GM10248 (cell line): ENCODE results near the gene LSM3.

Source experiments
- CTCF ChIA-PET: fragments of 300-600 bp; sonication (Branson Sonifier 250); formaldehyde crosslinking; extraction: SDS; loops from one replicate; lab custom pipeline; 2021; ENCODE audit warnings: antibody characterized with exemption; lab: Yijun Ruan, JAX
- POLR2A ChIA-PET: fragments of 350-650 bp; sonication (Branson Sonifier 250); formaldehyde crosslinking; extraction: SDS; loops from one replicate; lab custom pipeline; 2020; ENCODE audit warnings: antibody characterized with exemption; lab: Yijun Ruan, JAX
- DNase-seq: peaks from one replicate; pipeline ENCODE4 v3.0.0; 2012; ENCODE audit errors: extremely low spot score
- CTCF ChIP-seq: IDR thresholded peaks from 2 replicates; pipeline ENCODE4 v1.5.1; 2012; ENCODE audit warnings: mild to moderate bottlenecking, low read depth; ENCODE audit errors: extremely low read depth, missing control alignments, control extremely low read depth

Gene LSM3

DNA sequence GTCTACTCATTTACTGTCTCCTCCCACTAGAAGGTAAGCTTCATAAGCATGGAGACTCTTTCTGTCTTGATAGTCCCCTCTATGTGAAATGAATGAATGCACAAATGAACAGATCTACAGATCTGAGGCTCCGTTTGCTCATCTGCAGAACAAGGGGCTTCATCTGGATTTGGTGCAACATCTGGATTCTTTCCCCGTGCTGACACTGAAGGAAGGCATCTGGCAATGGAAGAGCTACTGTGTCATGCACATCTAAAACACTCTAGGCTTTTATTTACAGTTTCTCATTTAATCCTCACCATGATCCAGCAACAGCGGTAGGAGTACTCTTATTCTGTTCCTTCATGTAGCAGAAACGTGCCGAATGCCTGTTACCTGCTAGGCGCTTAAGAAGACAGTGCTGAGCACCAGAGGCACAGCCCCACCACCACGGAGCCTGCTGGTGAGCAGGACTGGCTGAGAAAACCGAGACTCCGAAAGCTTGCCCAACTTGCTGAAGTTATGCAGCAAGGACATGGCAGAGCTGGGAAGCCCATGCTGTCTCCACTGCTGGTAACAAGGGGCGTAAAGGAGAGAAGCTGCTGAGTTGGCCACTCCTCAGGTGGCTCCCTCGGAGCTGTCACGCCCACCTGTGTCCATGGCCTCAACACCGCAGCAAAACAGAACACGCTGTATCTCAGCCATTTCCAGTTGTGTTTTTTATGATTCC, 31.1 kb downstream of the LSM3 start:
- no peak for DNase-seq
- TF ChIP-seq CTCF = no peak
- POLR2A ChIA-PET = interaction anchor here (0.5 kb wide), 1 partner anchor 959 kb away, joined by 5 read pairs; no protein-coding TSS in a partner anchor
- CTCF ChIA-PET = interaction anchor here (0.7 to 0.9 kb wide), 2 partner anchors 9 to 336 kb away, joined by 3 read pairs; no protein-coding TSS in a partner anchor

GRCh38 chr3:14210290-14210688, 31.7 kb downstream of the LSM3 start:
- no peak for TF ChIP-seq CTCF
- POLR2A ChIA-PET = interaction anchor here (0.5 to 0.7 kb wide), 2 partner anchors 960 to 1852 kb away, joined by 5 read pairs; no protein-coding TSS in a partner anchor
- DNase-seq = no peak
- CTCF ChIA-PET = interaction anchor here (0.7 to 1.2 kb wide), 4 partner anchors 9 to 335 kb away, joined by 3 to 5 read pairs (median 3); no protein-coding TSS in a partner anchor

- CTCF ChIA-PET = interaction anchor here (0.9 to 3.5 kb wide), 5 partner anchors 8 to 335 kb away, joined by 3 to 60 read pairs (median 3); no protein-coding TSS in a partner anchor
- POLR2A ChIA-PET = interaction anchor here (0.5 to 0.7 kb wide), 2 partner anchors 420 to 1852 kb away, joined by 4 to 5 read pairs; no protein-coding TSS in a partner anchor
- no peak for DNase-seq
- no peak for TF ChIP-seq CTCF
Measured at GRCh38 chr3:14210843-14211594, 32.4 kb downstream of the LSM3 start.

GRCh38 chr3:14211621-14212020, 33.0 kb downstream of the LSM3 start:
- ChIA-PET CTCF (interaction anchor here (1.1 to 3.5 kb wide), 5 partner anchors 9 to 256 kb away, joined by 3 to 60 read pairs (median 5); no protein-coding TSS in a partner anchor), POLR2A (interaction anchor here (0.5 kb wide), 2 partner anchors 26 to 419 kb away, joined by 3 to 4 read pairs; no protein-coding TSS in a partner anchor)
- no peak for DNase-seq
- no peak for TF ChIP-seq CTCF

- CTCF ChIA-PET = interaction anchor here (1.1 to 3.5 kb wide), 4 partner anchors 9 to 49 kb away, joined by 3 to 60 read pairs (median 4); no protein-coding TSS in a partner anchor
- no peak for TF ChIP-seq CTCF
- DNase-seq = no peak
- POLR2A ChIA-PET = interaction anchor here (0.5 kb wide), 1 partner anchor 25 kb away, joined by 3 read pairs; no protein-coding TSS in a partner anchor
Measured at GRCh38 chr3:14212032-14212431, 33.4 kb downstream of the LSM3 start.
